Activated naive CD8-positive, alpha-beta T cell treated with anti-CD3 and anti-CD28 coated beads, Interleukin-2, amount 50 U/mL, for 24 hours (primary cell): ENCODE measurements around the gene RPS6KB1.
"Not testable (repeated sequence)": the region's sequence is repeated elsewhere in the genome, so short reads cannot be mapped to it uniquely, and the experiment has no call there.

Experiments used
- ATAC-seq: fragments of 150-1000 bp; cut with Tn5 transposase; one replicate; pipeline ENCODE4 v1.10.0; 2021
- DNase-seq: peaks from one replicate; pipeline ENCODE4 v3.0.0; 2021
- H3K27ac Mint-ChIP-seq: one replicate; pipeline ENCODE4 v1.8.0; 2021; ENCODE audit warnings: mild to moderate bottlenecking, mixed read lengths
- H3K27me3 Mint-ChIP-seq: one replicate; pipeline ENCODE4 v1.8.0; 2021; ENCODE audit warnings: mixed read lengths
- H3K36me3 Mint-ChIP-seq: one replicate; pipeline ENCODE4 v1.8.0; 2021; ENCODE audit warnings: low read depth, mixed read lengths
- H3K4me1 Mint-ChIP-seq: one replicate; pipeline ENCODE4 v1.8.0; 2021; ENCODE audit warnings: mixed read lengths
- H3K4me3 Mint-ChIP-seq: one replicate; pipeline ENCODE4 v1.8.0; 2021; ENCODE audit warnings: mild to moderate bottlenecking, moderate library complexity, mixed read lengths
- H3K9me3 Mint-ChIP-seq: one replicate; pipeline ENCODE4 v1.8.0; 2021; ENCODE audit warnings: mixed read lengths

Gene RPS6KB1

DNA sequence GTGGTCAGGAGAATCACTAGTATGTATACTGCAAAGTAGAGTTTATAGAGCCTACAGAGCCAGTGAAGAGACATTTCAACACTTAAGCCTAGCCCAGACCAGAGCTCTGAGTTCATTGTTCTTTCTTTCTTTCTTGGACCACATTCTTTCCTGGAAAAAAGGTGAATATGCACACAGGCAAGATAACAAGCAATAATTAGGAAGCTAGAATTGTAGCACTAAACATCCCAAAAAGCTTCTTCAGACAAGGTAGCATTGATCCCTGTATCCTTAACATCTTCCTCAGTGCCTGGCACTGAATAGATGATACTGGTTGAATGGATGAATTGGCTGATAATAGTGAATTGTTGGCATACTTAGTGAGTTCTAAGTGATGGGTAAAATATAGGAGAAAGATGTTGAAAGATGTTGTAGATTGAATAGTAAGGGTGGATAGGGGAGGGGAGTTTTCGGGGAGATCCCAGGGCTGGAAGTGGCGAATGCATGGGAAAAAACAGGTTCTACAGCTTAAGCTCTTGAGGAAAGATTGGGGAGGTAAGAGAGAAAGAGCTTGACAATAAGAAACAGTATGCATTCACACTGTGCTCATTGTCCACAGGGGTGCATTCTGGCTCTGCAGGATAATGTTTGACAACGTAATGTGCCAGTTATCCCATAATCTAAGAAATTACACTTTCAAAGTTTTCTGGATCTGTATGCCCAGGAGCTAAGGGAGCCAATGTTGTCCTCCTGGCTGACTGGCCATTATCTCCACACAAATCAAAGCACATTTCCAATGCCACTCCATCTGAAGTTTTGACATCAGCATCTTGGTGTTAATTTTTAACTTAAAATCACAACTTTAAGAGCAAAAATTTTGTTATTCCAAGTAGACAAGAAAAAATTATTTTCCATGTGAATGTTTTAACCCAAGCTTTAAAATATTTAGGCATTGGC is 35.8 kb upstream of the RPS6KB1 start:
- ATAC-seq (no peak), DNase-seq (no peak)
- H3K4me3 Mint-ChIP-seq: no peak overlapping the region
- H3K4me1 Mint-ChIP-seq: peaks cover 34% of the 10 kb centered on the region
- H3K36me3 Mint-ChIP-seq: peaks cover 7% of the 10 kb centered on the region
- no peaks in the 10 kb centered on the region for H3K9me3 Mint-ChIP-seq
- H3K27ac Mint-ChIP-seq: no peak overlapping the region
- no peaks in the 10 kb centered on the region for H3K27me3 Mint-ChIP-seq

DNA sequence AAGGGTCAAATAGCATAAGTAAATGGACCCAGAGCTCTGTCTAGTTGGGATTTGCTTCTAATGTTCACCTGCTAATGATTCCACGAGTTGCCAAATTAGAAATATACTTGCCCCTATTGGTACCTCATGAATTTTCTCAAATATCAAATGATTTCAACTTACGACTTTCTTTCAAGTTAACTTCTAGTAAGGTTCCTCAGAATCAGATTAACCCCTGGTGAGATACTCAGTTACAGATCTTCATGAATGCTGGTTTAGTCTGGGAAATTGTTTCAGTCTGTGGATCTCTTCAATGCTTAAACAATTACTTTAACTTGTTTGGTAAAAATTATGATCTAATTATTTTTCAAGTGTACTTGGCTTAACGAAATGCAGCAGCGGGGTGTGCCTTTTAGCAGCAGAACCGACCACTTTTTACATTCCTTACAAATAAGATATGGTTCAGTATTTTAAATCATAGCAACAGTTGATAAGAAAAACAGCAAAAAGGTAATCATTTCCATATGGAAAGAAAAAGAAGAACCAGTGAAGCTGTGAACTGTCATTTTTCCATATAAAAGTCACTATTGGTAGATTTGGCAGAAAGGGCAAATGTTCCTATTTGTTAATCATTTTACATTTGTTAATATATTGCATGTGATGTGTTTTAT is 34.6 kb upstream of the RPS6KB1 start:
- Mint-ChIP-seq H3K4me1 (peaks cover 25% of the 10 kb centered on the region), H3K4me3 (no peak overlapping the region), H3K27ac (peak overlapping the region; percentile 47), H3K27me3 (no peaks in the 10 kb centered on the region), H3K36me3 (peaks cover 13% of the 10 kb centered on the region), H3K9me3 (no peaks in the 10 kb centered on the region)
- no peak for DNase-seq
- ATAC-seq: no peak

DNA sequence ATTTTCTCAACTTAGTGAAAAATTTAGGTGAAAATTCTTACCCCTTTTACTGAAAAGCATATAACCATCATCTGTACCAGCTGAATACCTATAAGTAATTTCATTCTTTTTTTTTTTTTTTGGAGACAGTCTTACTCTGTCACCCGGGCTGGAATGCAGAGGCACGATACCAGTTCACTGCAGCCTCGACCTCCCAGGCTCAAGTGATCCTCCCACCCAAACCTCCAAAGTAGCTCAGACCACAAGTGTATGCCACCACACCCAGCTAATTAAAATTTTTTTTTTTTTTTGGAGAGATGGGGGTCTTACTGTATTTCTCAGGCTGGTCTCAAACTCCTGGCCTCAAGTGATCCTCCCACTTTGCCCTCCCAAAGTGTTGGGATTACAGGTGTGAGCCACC is 34.0 kb upstream of the RPS6KB1 start:
- Mint-ChIP-seq H3K9me3 (no peaks in the 10 kb centered on the region), H3K27ac (peak overlapping the region; percentile 40), H3K27me3 (no peaks in the 10 kb centered on the region), H3K4me1 (peaks cover 22% of the 10 kb centered on the region), H3K36me3 (peaks cover 16% of the 10 kb centered on the region), H3K4me3 (no peak overlapping the region)
- ATAC-seq (no peak), DNase-seq (no peak)

DNA sequence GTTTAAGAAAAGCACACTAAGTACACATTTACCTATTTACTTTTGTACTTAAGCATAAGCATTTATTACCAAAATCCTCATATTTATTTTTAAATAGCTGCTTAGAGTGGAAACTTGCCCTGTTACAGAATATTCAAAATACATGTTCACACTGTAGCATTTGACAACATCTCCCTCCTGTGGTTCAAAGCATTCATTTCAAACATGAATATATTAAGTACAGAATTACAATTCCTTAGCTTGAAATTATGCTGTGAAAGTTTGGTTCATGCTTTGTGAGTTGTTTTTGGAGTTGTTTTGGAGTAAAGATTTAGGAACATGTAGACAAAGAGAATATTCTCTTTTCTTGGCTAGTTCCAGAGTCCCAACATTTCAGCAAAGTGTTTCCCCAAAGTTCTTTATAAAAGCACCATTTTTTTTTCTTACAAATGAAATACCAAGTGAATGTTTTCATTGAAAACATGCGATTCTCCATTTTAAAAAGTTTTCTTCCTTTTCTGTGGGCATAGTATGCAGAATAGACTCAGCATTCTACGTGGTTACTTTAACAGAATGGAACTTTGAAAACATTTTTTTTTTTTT is 33.4 kb upstream of the RPS6KB1 start:
- no peaks in the 10 kb centered on the region for H3K27me3 Mint-ChIP-seq
- H3K4me3 Mint-ChIP-seq: no peak overlapping the region
- DNase-seq: no peak
- peaks cover 16% of the 10 kb centered on the region for H3K36me3 Mint-ChIP-seq
- H3K4me1 Mint-ChIP-seq: peaks cover 20% of the 10 kb centered on the region
- no peak for ATAC-seq
- peak overlapping the region; percentile 40 for H3K27ac Mint-ChIP-seq
- H3K9me3 Mint-ChIP-seq: no peaks in the 10 kb centered on the region

DNA sequence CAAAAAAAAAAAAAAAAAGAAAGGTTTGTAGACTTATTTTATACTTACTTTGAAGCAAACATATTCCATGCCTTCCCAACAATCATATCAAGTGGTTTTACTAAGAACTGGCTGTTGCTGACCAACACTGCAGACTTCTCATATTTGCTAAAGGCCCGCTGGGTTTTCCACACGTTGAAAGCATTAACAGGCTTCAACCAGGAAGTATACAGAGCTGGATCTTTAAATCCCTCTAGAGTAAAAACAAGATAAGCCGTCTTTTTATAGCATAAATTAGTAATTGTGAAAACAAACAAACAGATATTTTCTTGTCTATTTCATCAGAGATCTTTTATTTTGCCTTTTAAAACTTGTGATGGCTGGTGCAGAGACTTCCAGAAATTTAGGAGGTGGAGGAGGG is 29.3 kb upstream of the RPS6KB1 start:
- no peak for ATAC-seq
- H3K9me3 Mint-ChIP-seq: no peaks in the 10 kb centered on the region
- no peak overlapping the region for H3K4me3 Mint-ChIP-seq
- DNase-seq: no peak
- peaks cover 13% of the 10 kb centered on the region for H3K4me1 Mint-ChIP-seq
- peaks cover 18% of the 10 kb centered on the region for H3K36me3 Mint-ChIP-seq
- H3K27ac Mint-ChIP-seq: no peak overlapping the region
- no peaks in the 10 kb centered on the region for H3K27me3 Mint-ChIP-seq

DNA sequence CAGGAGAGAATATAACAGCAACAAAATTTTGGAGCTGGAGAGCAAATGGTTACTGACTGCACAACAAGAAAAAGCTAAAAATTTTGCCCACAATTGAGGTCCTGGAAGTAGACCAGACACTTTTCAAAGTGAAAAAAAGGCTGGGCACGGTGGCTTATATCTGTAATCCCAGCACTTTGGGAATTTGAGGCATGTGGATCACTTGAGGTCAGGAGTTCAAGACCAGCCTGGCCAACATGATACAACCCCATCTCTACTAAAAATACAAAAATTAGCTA is 23.0 kb upstream of the RPS6KB1 start:
- no peak for ATAC-seq
- no peak for DNase-seq
- H3K9me3 Mint-ChIP-seq: no peaks in the 10 kb centered on the region
- H3K4me3 Mint-ChIP-seq: no peak overlapping the region
- peaks cover 15% of the 10 kb centered on the region for H3K36me3 Mint-ChIP-seq
- H3K4me1 Mint-ChIP-seq: peaks cover 3% of the 10 kb centered on the region
- no peaks in the 10 kb centered on the region for H3K27me3 Mint-ChIP-seq
- no peak overlapping the region for H3K27ac Mint-ChIP-seq

DNA sequence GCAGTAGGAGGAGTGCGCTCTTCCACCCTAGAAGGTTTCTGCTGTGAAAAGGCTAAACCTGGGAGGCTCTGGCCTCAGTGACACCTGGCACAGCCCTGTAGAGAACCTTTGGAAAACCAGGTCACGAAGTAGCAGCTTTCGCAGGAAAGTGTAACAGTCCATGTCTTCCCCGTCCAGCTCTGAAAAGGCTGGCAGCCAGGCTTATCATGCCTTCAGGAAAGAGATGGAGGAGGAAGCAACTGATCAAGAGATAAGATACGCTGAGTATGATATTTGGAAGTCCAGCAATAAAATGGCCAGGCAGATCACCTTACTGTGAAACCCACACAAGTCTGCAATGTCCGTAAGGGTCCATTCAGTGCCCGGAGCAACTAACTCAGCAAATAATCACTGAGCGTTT is 22.4 kb upstream of the RPS6KB1 start:
- no peak for ATAC-seq
- peaks cover 3% of the 10 kb centered on the region for H3K4me1 Mint-ChIP-seq

DNA sequence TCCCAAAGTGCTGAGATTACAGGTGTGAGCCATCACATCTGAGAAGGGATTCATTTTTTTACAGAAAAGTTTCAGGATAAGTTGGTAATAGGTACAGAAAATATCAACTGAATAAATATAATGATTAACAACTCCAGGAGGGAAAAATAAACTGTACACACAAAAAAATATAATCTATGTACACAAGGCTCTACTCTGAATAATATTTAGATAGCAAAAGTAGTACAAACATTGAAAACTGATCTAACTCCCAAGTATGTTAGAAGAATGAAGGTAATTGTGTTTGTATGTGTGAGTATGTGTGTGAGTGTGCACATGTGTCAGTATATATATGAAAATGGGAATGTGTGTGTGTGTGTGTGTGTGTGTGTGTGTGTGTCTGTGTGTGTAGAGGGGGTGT is 20.6 kb upstream of the RPS6KB1 start:
- H3K27ac Mint-ChIP-seq: no peak overlapping the region
- H3K9me3 Mint-ChIP-seq: no peaks in the 10 kb centered on the region
- H3K4me1 Mint-ChIP-seq: peaks cover 3% of the 10 kb centered on the region
- H3K27me3 Mint-ChIP-seq: no peaks in the 10 kb centered on the region
- H3K36me3 Mint-ChIP-seq: peaks cover 16% of the 10 kb centered on the region
- DNase-seq (no peak), ATAC-seq (no peak)
- no peak overlapping the region for H3K4me3 Mint-ChIP-seq

More for the DNA sequence above, 22.4 kb upstream of the RPS6KB1 start:
- no peaks in the 10 kb centered on the region for H3K9me3 Mint-ChIP-seq
- no peak for DNase-seq
- H3K4me3 Mint-ChIP-seq: no peak overlapping the region
- H3K27ac Mint-ChIP-seq: no peak overlapping the region
- no peaks in the 10 kb centered on the region for H3K27me3 Mint-ChIP-seq
- peaks cover 14% of the 10 kb centered on the region for H3K36me3 Mint-ChIP-seq

DNA sequence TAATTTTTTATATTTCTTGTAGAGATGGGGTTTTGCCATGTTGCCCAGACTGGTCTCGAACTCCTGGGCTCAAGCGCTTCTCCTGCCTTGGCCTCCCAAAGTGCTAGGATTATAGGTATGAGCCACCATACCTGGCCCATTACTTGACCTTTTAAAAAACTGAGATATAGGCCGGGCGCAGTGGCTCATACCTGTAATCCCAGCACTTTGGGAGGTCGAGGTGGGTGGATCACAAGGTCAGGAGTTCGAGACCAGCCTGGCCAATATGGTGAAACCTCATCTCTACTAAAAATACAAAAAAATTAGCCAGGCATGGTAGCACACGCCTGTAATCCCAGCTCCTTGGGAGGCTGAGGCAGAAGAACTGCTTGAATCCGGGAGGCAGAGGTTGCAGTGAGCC is 19.5 kb upstream of the RPS6KB1 start:
- ATAC-seq, H3K4me3 Mint-ChIP-seq, DNase-seq, H3K27ac Mint-ChIP-seq, H3K9me3 Mint-ChIP-seq, H3K27me3 Mint-ChIP-seq, H3K4me1 Mint-ChIP-seq: not testable (repeated sequence)
- peaks cover 20% of the 10 kb centered on the region for H3K36me3 Mint-ChIP-seq

DNA sequence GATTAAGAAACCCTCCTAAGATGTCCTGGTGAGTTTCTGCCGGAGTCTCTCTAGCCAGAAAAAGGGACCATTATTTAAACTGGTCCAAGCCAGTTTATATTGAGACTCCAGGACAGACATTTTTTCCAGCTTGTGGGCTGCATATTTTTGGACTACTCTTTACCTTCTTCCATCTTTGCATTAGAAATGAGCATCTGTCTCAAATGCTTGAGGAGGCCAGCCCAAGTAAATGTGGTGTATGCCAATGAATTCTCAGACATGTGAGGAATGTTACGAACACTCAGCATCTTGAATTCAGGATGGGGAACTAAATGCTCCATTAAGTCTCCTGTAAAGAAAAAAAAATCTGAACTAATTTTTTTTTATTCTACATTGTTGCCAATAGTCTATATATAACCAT is 18.5 kb upstream of the RPS6KB1 start:
- H3K4me1 Mint-ChIP-seq: no peaks in the 10 kb centered on the region
- H3K27ac Mint-ChIP-seq: no peak overlapping the region
- H3K27me3 Mint-ChIP-seq: no peaks in the 10 kb centered on the region

DNA sequence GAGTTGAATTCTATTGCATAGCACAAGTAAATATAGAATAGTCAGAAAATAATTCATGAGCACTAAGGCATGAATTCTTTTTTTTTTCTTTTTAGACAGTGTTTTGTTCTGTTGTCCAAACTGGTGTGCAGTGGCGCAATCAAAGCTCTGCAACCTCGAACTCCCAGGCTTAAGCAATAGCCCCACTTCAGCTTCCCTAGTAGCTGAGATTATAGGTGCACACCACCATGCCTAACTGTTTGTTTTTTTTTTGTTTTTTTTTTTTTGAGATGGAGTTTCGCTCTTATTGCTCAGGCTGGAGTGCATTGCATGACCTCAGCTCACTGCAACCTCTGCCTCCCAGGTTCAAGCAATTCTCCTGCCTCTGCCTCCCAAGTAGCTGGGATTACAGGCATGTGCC is 16.8 kb upstream of the RPS6KB1 start:
- H3K27me3 Mint-ChIP-seq: no peaks in the 10 kb centered on the region
- peaks cover 21% of the 10 kb centered on the region for H3K36me3 Mint-ChIP-seq
- H3K27ac Mint-ChIP-seq: no peak overlapping the region
- no peaks in the 10 kb centered on the region for H3K4me1 Mint-ChIP-seq
- ATAC-seq (no peak), DNase-seq (no peak)
- no peak overlapping the region for H3K4me3 Mint-ChIP-seq
- no peaks in the 10 kb centered on the region for H3K9me3 Mint-ChIP-seq

More for the DNA sequence above, 18.5 kb upstream of the RPS6KB1 start:
- Mint-ChIP-seq H3K4me3 (no peak overlapping the region), H3K9me3 (no peaks in the 10 kb centered on the region), H3K36me3 (peaks cover 19% of the 10 kb centered on the region)
- DNase-seq: no peak
- ATAC-seq: no peak

DNA sequence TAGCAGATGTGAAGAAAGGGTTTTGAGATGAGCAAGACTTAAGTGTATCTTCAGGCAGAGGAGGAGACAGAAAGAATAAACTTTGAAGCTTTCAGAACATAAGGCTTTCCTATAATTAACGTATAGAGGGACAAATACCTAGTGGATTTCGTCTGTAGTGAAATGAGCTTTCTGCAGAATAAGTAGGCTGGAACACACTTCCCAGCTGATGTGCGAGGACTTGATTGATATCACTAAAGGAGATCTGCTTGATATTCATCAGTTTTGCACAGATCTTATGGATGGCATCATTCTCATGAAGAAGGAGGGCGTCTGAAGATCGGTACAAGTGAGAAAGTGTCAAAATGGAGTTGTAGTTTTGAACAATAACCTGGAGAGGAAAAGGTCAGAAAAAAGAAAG is 15.0 kb upstream of the RPS6KB1 start:
- DNase-seq (no peak), ATAC-seq (no peak)
- Mint-ChIP-seq H3K4me3 (no peak overlapping the region), H3K27me3 (no peaks in the 10 kb centered on the region), H3K27ac (peak overlapping the region; percentile 3), H3K36me3 (peaks cover 22% of the 10 kb centered on the region), H3K9me3 (no peaks in the 10 kb centered on the region), H3K4me1 (no peaks in the 10 kb centered on the region)

DNA sequence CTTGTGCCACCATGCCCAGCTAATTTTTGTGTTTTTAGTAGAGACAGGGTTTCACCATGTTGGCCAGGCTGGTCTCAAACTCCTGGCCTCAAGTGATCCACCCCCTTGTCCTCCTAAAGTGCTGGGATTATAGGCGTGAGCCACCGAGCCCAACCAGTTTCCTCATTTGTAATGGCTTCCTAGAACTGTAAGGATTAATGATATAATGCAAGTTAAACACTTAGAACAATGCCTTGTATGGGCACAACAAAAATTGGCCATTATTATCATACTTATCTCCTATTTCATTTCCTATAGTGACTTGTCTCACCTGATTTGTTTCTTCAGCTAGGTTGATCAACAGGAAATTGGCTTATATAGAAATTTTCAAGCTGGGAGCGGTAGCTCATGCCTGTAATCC is 14.3 kb upstream of the RPS6KB1 start:
- Mint-ChIP-seq H3K27me3 (no peaks in the 10 kb centered on the region), H3K4me1 (no peaks in the 10 kb centered on the region), H3K36me3 (peaks cover 23% of the 10 kb centered on the region), H3K4me3 (no peak overlapping the region), H3K27ac (no peak overlapping the region), H3K9me3 (no peaks in the 10 kb centered on the region)
- ATAC-seq: no peak
- no peak for DNase-seq

DNA sequence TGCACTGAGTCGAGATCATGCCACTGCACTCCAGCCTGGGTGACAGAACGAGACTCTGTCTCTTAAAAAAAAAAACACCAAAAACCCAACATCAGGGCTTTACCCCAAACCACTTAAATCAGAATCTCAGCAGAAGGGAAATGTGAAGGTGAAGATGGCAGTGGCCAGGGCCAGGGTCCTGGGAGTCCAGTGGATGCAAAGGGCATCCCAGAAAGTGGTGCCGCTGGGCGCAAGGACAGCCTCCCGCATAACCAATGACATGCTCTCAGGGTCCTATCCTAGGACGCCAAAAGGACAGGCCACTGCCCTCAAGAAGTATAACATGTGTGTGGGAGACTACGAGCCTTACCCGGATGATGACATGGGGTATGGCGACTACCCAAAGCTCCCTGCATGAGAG is 8.1 kb upstream of the RPS6KB1 start:
- H3K36me3 Mint-ChIP-seq: peaks cover 22% of the 10 kb centered on the region
- DNase-seq (no peak), ATAC-seq (no peak)

DNA sequence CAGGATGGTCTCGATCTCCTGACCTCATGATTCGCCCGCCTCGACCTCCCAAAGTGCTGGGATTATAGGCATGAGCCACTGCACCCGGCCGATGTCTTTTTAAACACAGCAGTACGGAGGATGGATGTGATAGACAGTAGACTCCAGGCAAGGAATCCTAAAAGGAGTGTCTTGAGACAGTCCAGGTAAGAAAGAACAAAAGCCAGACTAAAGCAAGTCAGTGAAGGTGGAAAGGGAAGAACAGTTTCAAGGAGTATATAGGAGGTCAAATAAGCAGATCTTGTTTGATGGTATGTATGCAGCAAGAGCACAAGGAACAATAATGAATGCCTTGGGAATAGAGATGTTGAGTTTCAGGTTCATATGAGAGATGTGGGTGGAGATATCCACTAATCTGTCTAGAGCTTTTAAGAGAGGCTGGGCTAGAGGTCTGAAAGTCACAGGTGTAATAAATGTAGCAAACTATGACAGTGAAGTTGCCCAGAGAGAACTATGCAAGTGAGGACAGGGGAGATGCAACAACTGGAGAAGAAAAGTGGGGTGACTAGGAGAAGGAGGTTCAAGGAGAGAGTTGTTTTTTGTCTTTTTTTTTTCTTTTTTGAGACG is 4.7 kb upstream of the RPS6KB1 start:
- H3K4me1 Mint-ChIP-seq: peaks cover 30% of the 10 kb centered on the region

More for the DNA sequence above, 8.1 kb upstream of the RPS6KB1 start:
- no peak overlapping the region for H3K4me3 Mint-ChIP-seq
- H3K4me1 Mint-ChIP-seq: peaks cover 8% of the 10 kb centered on the region
- no peaks in the 10 kb centered on the region for H3K27me3 Mint-ChIP-seq
- H3K27ac Mint-ChIP-seq: no peak overlapping the region
- H3K9me3 Mint-ChIP-seq: no peaks in the 10 kb centered on the region

More for the DNA sequence above, 4.7 kb upstream of the RPS6KB1 start:
- Mint-ChIP-seq H3K9me3 (no peaks in the 10 kb centered on the region), H3K4me3 (no peak overlapping the region), H3K27ac (no peak overlapping the region), H3K36me3 (peaks cover 24% of the 10 kb centered on the region), H3K27me3 (peaks cover 4% of the 10 kb centered on the region)
- DNase-seq (no peak), ATAC-seq (no peak)
